HCT116 (cell line): ENCODE results near the gene SMIM12. TPM values are rescaled to one million over a fixed set of nuclear protein-coding genes. Genes with fewer than 3 reads are reported as not detected.

Experiments used
- ATAC-seq: fragments of 200-7000 bp; cut with Tn5 transposase; 2 replicates; pipeline ENCODE4 v1.9.1; 2020; ENCODE audit warnings: mild to moderate bottlenecking, moderate library complexity
- BruUV-seq: library from RNA; stranded (reverse); fragments of 400-500 nt; replicated peaks from 2 replicates; lab custom pipeline; 2021; lab: Mats Ljungman, UMichigan
- CTCF ChIA-PET: fragments of 300-600 bp; sonication (Branson Sonifier 250); formaldehyde crosslinking; loops from one replicate; lab custom pipeline; 2021; ENCODE audit warnings: antibody characterized with exemption; lab: Charles Lee
- POLR2A ChIA-PET: fragments of 300-600, 350-600 bp; sonication (Branson Sonifier 250); formaldehyde crosslinking; loops from one replicate; lab custom pipeline; 2021; ENCODE audit warnings: antibody characterized with exemption; lab: Charles Lee
- RAD21 ChIA-PET, 2 experiments: fragments of 300-600 bp; sonication (Branson Sonifier 250); formaldehyde crosslinking; loops; one replicate each; lab custom pipeline; 2023; ENCODE audit warnings: low total read pairs in 2 of 2; ENCODE audit not compliant: uncharacterized antibody in 2 of 2, unreplicated experiment in 2 of 2, low non-redundant PET in 1 of 2; lab: Charles Lee
- DNase-seq: peaks from one replicate; pipeline ENCODE4 v3.0.0-alpha.2; 2010; ENCODE audit warnings: low read depth, low spot score
- H2AFZ ChIP-seq: fragments of 200-600 bp; shearing (Covaris generic), sonication (generic); 2 replicates; pipeline ENCODE4 v1.6.1; 2017; ENCODE audit warnings: low read depth, mixed run types, mixed read lengths, antibody characterized with exemption, low read length; ENCODE audit not compliant: poor library complexity, severe bottlenecking
- H3K27ac ChIP-seq: 2 replicates; pipeline ENCODE4 v1.5.1; 2012; ENCODE audit warnings: low read depth, low read length
- H3K27me3 ChIP-seq: fragments of 200-600 bp; sonication (generic); 2 replicates; pipeline ENCODE4 v1.6.1; 2016; ENCODE audit warnings: mixed run types, low read length, mixed read lengths; ENCODE audit not compliant: insufficient read depth
- H3K36me3 ChIP-seq, 2 experiments: fragments of 200-500 bp in 1 of 2; fragments of 200-600 bp in 1 of 2; sonication (Bioruptor generic) in 1 of 2; sonication (generic) in 1 of 2; 2 replicates each; pipeline versions ENCODE4 v1.5.1 to v1.6.1; 2014 to 2016; ENCODE audit warnings: low read length in 2 of 2, inconsistent platforms in 1 of 2, mixed read lengths in 1 of 2, mixed run types in 1 of 2; ENCODE audit not compliant: insufficient read depth in 2 of 2, control insufficient read depth in 1 of 2
- H3K4me1 ChIP-seq, 2 experiments: fragments of 200-600 bp in 1 of 2; sonication (generic) in 1 of 2; 2 replicates each; pipeline versions ENCODE4 v1.5.1 to v1.6.1; 2012 to 2017; ENCODE audit warnings: low read length in 2 of 2, inconsistent platforms in 1 of 2, mild to moderate bottlenecking in 1 of 2, mixed read lengths in 1 of 2, mixed run types in 1 of 2, moderate library complexity in 1 of 2; ENCODE audit not compliant: insufficient read depth in 2 of 2, control insufficient read depth in 1 of 2
- H3K4me2 ChIP-seq: fragments of 200-600 bp; sonication (generic); 2 replicates; pipeline ENCODE4 v1.6.1; 2017; ENCODE audit warnings: mixed run types, low read length, mixed read lengths
- H3K4me3 ChIP-seq, 2 experiments: fragments of 200-600 bp in 1 of 2; sonication (generic) in 1 of 2; replicated peaks in 1 of 2; 2 replicates each; pipeline ENCODE4 v1.5.1; 2011 to 2016; ENCODE audit warnings: low read length in 2 of 2, control low read depth in 1 of 2, low read depth in 1 of 2, mild to moderate bottlenecking in 1 of 2, mixed read lengths in 1 of 2, mixed run types in 1 of 2
- H3K79me2 ChIP-seq: fragments of 200-600 bp; sonication (generic); 2 replicates; pipeline ENCODE4 v1.6.1; 2017; ENCODE audit warnings: mild to moderate bottlenecking, mixed run types, low read length, moderate library complexity, mixed read lengths; ENCODE audit not compliant: insufficient read depth
- H3K9ac ChIP-seq: fragments of 200-600 bp; sonication (generic); 2 replicates; pipeline ENCODE4 v1.6.1; 2016; ENCODE audit warnings: low read length, mixed read lengths
- H3K9me2 ChIP-seq: fragments of 200-600 bp; sonication (generic), shearing (Covaris generic); 2 replicates; pipeline ENCODE4 v1.6.1; 2017; ENCODE audit warnings: mixed run types, mild to moderate bottlenecking, moderate library complexity; ENCODE audit not compliant: insufficient read depth
- H3K9me3 ChIP-seq, 2 experiments: fragments of 200-500 bp in 1 of 2; fragments of 200-600 bp in 1 of 2; sonication (Bioruptor generic) in 1 of 2; sonication (generic) in 1 of 2; 2 replicates each; pipeline ENCODE4 v1.6.1; 2014 to 2017; ENCODE audit warnings: low read length in 2 of 2, mixed read lengths in 2 of 2, inconsistent platforms in 1 of 2, low read depth in 1 of 2, mild to moderate bottlenecking in 1 of 2, mixed run types in 1 of 2, moderate library complexity in 1 of 2; ENCODE audit not compliant: control insufficient read depth in 1 of 2, insufficient read depth in 1 of 2
- H4K20me1 ChIP-seq: fragments of 200-600 bp; sonication (generic), shearing (Covaris generic); 2 replicates; pipeline ENCODE4 v1.6.1; 2017; ENCODE audit warnings: mixed run types, mild to moderate bottlenecking, moderate library complexity; ENCODE audit not compliant: insufficient read depth
- CEBPB ChIP-seq: IDR thresholded peaks from 2 replicates; pipeline ENCODE4 v1.6.1; 2012; ENCODE audit warnings: low read depth
- ELF1 ChIP-seq: IDR thresholded peaks from 2 replicates; pipeline ENCODE4 v1.6.1; 2012; ENCODE audit warnings: low read depth, borderline replicate concordance
- EZH2 ChIP-seq: fragments of 200-600 bp; sonication (generic); IDR thresholded peaks from 2 replicates; pipeline ENCODE4 v1.6.1; 2017; ENCODE audit warnings: antibody characterized with exemption, mixed run types
- EZH2phosphoT487 ChIP-seq: fragments of 200-600 bp; IDR thresholded peaks from 2 replicates; pipeline ENCODE4 v1.6.1; 2018; ENCODE audit warnings: antibody characterized with exemption, borderline replicate concordance
- FOSL1 ChIP-seq: IDR thresholded peaks from 2 replicates; pipeline ENCODE4 v1.6.1; 2012; ENCODE audit warnings: low read depth
- POLR2A ChIP-seq: IDR thresholded peaks from 2 replicates; pipeline ENCODE4 v1.7.0; 2011; ENCODE audit warnings: borderline replicate concordance; ENCODE audit not compliant: insufficient read depth, insufficient read length; ENCODE audit errors: extremely low read depth
- RAD21 ChIP-seq: IDR thresholded peaks from 2 replicates; pipeline ENCODE4 v1.6.1; 2012; ENCODE audit warnings: low read depth, mild to moderate bottlenecking
- SIN3A ChIP-seq: IDR thresholded peaks from 2 replicates; pipeline ENCODE4 v1.6.1; 2012; ENCODE audit warnings: low read depth
- SP1 ChIP-seq: IDR thresholded peaks from 2 replicates; pipeline ENCODE4 v1.6.1; 2012; ENCODE audit warnings: low read depth
- SRF ChIP-seq: IDR thresholded peaks from 2 replicates; pipeline ENCODE4 v1.6.1; 2012; ENCODE audit warnings: low read depth
- TCF7L2 ChIP-seq: IDR thresholded peaks from 2 replicates; pipeline ENCODE4 v1.7.0; 2011; ENCODE audit warnings: borderline replicate concordance, inconsistent platforms; ENCODE audit not compliant: insufficient read depth, insufficient read length; ENCODE audit errors: extremely low read depth
- ZFX ChIP-seq: fragments of 450-650 bp; IDR thresholded peaks from 2 replicates; pipeline ENCODE4 v1.6.1; 2017
- ZNF274 ChIP-seq: fragments of 200-500 bp; sonication (Bioruptor generic); IDR thresholded peaks from 2 replicates; pipeline ENCODE4 v1.6.1; 2014; ENCODE audit warnings: mild to moderate bottlenecking, low read depth, low read length, inconsistent platforms
- intact Hi-C: fragments of 100-400 bp; cut with micrococcal nuclease; formaldehyde crosslinking; loops from 2 replicates; pipeline ENCODE4 v1.10.0; 2022
- total RNA-seq: library from RNA; stranded (reverse); gene quantifications from one replicate; pipeline ENCODE4 v1.2.1, GENCODE V29; 2021; ENCODE audit not compliant: unreplicated experiment
- TF ChIP-seq, protein P1 (sequence below): IDR thresholded peaks from 2 replicates; pipeline ENCODE4 v1.6.1; 2012
- TF ChIP-seq, protein P2 (sequence below): IDR thresholded peaks from 2 replicates; pipeline ENCODE4 v1.6.1; 2012; ENCODE audit warnings: low read depth

The SMIM12 gene
- total RNA-seq, 1 experiment from 2014 or later = 31.3 TPM

DNA sequence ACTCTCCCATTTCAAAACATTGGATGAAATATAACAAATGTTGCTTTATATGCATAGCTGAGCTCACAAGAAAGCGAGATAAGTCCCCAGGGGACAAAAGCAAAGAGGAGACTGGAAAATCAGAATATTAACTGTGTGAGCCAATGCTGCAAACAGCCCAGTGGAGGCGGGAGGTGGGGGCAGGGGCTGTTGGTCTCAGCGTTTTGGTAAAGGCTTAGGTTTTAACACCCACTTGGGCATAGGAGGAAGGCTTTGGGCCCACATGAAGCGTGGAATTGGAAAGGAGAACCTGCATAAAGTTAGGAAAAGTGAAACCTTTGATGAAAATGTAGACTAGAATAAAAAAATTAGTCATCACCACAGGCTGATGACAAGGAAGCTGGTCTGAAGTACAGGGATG lies 30.2 kb upstream of the SMIM12 start:
- no peaks in the 10 kb centered on the region for H3K36me3 ChIP-seq
- no peaks in the 10 kb centered on the region for H4K20me1 ChIP-seq
- H3K9ac ChIP-seq = no peak overlapping the region
- peaks cover 4 to 8% of the 10 kb centered on the region in 2 experiments; a peak in 3 of 4 replicates for H3K9me3 ChIP-seq
- ATAC-seq = no peak
- no peaks in the 10 kb centered on the region for H3K27me3 ChIP-seq
- TF ChIP-seq, protein P1, sequence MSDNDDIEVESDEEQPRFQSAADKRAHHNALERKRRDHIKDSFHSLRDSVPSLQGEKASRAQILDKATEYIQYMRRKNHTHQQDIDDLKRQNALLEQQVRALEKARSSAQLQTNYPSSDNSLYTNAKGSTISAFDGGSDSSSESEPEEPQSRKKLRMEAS = no peak
- no peak for TF ChIP-seq FOSL1
- TF ChIP-seq EZH2phosphoT487 = no peak
- no peak for TF ChIP-seq CEBPB
- TF ChIP-seq ELF1 = no peak
- TF ChIP-seq, all 23 proteins: peak for 0
- Histone ChIP-seq H3K27ac (no peak overlapping the region), H3K9me2 (no peaks in the 10 kb centered on the region), H3K4me2 (no peak overlapping the region), H3K79me2 (no peaks in the 10 kb centered on the region), H3K4me3 (no peak overlapping the region), H2AFZ (no peak overlapping the region), H3K4me1 (peaks cover 0 to 5% of the 10 kb centered on the region in 2 experiments; a peak in 1 of 4 replicates)
- CTCF ChIA-PET = no interaction called here
- intact Hi-C loops = no loop called here
- POLR2A ChIA-PET = no interaction called here
- BruUV-seq = no TSS peak
- DNase-seq = no peak
- RAD21 ChIA-PET = no interaction called here

DNA sequence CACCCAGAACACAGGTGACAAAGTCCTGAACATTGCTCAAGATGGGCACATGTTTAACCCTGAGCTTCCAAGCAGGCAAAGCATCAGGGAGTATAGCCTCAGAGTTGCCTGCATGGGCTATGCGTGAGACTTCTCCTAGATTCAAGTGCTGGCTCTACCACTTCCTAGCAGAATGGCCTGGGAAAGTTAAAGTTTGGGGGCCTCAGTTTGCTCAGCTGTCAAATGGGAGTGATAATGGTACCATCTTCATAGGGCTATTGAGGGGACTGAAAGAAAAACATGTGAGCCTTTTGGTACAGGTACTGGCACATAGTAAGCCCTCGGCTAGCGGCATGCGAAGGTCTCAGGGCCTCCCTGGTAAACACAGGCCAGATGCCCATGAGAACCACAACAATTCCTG lies 28.0 kb upstream of the SMIM12 start:
- CTCF ChIA-PET = no interaction called here
- TF ChIP-seq RAD21 (no peak), SIN3A (no peak), ZNF274 (no peak), EZH2 (no peak), SRF (no peak), SP1 (no peak), ZFX (no peak), POLR2A (no peak), TCF7L2 (no peak)
- TF ChIP-seq, protein P2, sequence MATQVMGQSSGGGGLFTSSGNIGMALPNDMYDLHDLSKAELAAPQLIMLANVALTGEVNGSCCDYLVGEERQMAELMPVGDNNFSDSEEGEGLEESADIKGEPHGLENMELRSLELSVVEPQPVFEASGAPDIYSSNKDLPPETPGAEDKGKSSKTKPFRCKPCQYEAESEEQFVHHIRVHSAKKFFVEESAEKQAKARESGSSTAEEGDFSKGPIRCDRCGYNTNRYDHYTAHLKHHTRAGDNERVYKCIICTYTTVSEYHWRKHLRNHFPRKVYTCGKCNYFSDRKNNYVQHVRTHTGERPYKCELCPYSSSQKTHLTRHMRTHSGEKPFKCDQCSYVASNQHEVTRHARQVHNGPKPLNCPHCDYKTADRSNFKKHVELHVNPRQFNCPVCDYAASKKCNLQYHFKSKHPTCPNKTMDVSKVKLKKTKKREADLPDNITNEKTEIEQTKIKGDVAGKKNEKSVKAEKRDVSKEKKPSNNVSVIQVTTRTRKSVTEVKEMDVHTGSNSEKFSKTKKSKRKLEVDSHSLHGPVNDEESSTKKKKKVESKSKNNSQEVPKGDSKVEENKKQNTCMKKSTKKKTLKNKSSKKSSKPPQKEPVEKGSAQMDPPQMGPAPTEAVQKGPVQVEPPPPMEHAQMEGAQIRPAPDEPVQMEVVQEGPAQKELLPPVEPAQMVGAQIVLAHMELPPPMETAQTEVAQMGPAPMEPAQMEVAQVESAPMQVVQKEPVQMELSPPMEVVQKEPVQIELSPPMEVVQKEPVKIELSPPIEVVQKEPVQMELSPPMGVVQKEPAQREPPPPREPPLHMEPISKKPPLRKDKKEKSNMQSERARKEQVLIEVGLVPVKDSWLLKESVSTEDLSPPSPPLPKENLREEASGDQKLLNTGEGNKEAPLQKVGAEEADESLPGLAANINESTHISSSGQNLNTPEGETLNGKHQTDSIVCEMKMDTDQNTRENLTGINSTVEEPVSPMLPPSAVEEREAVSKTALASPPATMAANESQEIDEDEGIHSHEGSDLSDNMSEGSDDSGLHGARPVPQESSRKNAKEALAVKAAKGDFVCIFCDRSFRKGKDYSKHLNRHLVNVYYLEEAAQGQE = no peak
- H3K36me3 ChIP-seq = no peaks in the 10 kb centered on the region
- H3K4me1 ChIP-seq = peaks cover 0 to 6% of the 10 kb centered on the region in 2 experiments; a peak in 1 of 4 replicates
- no peaks in the 10 kb centered on the region for H4K20me1 ChIP-seq
- H3K9me2 ChIP-seq = no peaks in the 10 kb centered on the region
- no peak overlapping the region for H3K4me3 ChIP-seq
- ATAC-seq (no peak), DNase-seq (no peak)
- no peak overlapping the region for H3K27ac ChIP-seq
- RAD21 ChIA-PET = no interaction called here
- no peak overlapping the region for H3K9ac ChIP-seq
- H3K79me2 ChIP-seq = no peaks in the 10 kb centered on the region
- intact Hi-C loops = no loop called here
- BruUV-seq = no TSS peak
- H3K27me3 ChIP-seq = no peaks in the 10 kb centered on the region
- H2AFZ ChIP-seq = no peak overlapping the region
- peaks cover 3 to 4% of the 10 kb centered on the region in 2 experiments; a peak in 3 of 4 replicates for H3K9me3 ChIP-seq
- no peak overlapping the region for H3K4me2 ChIP-seq
- POLR2A ChIA-PET = no interaction called here
